Glutamatergic neuron (in vitro differentiated cells): ENCODE measurements around the gene KRT5. TPM values are rescaled to one million over a fixed set of nuclear protein-coding genes. Genes with fewer than 3 reads are reported as not detected.

Experiments
- DNase-seq: peaks from one replicate; pipeline ENCODE4 v3.0.0; 2022
- H3K27ac Mint-ChIP-seq: one replicate; pipeline ENCODE4 v1.8.0; 2020; ENCODE audit warnings: mild to moderate bottlenecking, mixed read lengths, inconsistent platforms; ENCODE audit not compliant: unreplicated experiment
- H3K27me3 Mint-ChIP-seq: one replicate; pipeline ENCODE4 v1.8.0; 2020; ENCODE audit warnings: mild to moderate bottlenecking, moderate library complexity, mixed read lengths, inconsistent platforms; ENCODE audit not compliant: unreplicated experiment
- H3K36me3 Mint-ChIP-seq: one replicate; pipeline ENCODE4 v1.8.0; 2020; ENCODE audit warnings: mild to moderate bottlenecking, mixed read lengths, inconsistent platforms; ENCODE audit not compliant: unreplicated experiment
- H3K4me1 Mint-ChIP-seq: one replicate; pipeline ENCODE4 v1.8.0; 2020; ENCODE audit warnings: mild to moderate bottlenecking, low read depth, mixed read lengths, inconsistent platforms; ENCODE audit not compliant: unreplicated experiment
- H3K4me3 Mint-ChIP-seq: one replicate; pipeline ENCODE4 v1.8.0; 2020; ENCODE audit warnings: mild to moderate bottlenecking, mixed read lengths, inconsistent platforms; ENCODE audit not compliant: unreplicated experiment
- H3K9me3 Mint-ChIP-seq: one replicate; pipeline ENCODE4 v1.8.0; 2020; ENCODE audit warnings: mild to moderate bottlenecking, moderate library complexity, mixed read lengths, inconsistent platforms; ENCODE audit not compliant: unreplicated experiment
- CTCF ChIP-seq: fragments of 200-600 bp; sonication (generic); IDR thresholded peaks from one replicate; pipeline ENCODE4 v1.5.0; 2021; ENCODE audit not compliant: partially characterized antibody, unreplicated experiment
- total RNA-seq: library from RNA; stranded (reverse); fragmentation: NEBNext Ultra II Directional; extraction: Animal tissue kit (Norgen Biotek cat#: 25700); gene quantifications from one replicate; pipeline ENCODE4 v1.2.1, GENCODE V29; 2021; ENCODE audit not compliant: unreplicated experiment

KRT5 gene
- total RNA-seq, 1 donor from 2014 or later = not detected

- no peak for DNase-seq
- no peak overlapping the region for H3K4me3 Mint-ChIP-seq
- no peaks in the 10 kb centered on the region for H3K36me3 Mint-ChIP-seq
- H3K27ac Mint-ChIP-seq = no peak overlapping the region
- H3K27me3 Mint-ChIP-seq = peaks cover 3% of the 10 kb centered on the region
- H3K9me3 Mint-ChIP-seq = peaks cover 5% of the 10 kb centered on the region
- no peak for TF ChIP-seq CTCF
- H3K4me1 Mint-ChIP-seq = no peaks in the 10 kb centered on the region
Measured at GRCh38 chr12:52529417-52529816, 9.2 kb upstream of the KRT5 start.

GRCh38 chr12:52528641-52529143 lies 8.5 kb upstream of the KRT5 start:
- Mint-ChIP-seq H3K9me3 (peaks cover 5% of the 10 kb centered on the region), H3K27ac (no peak overlapping the region), H3K36me3 (no peaks in the 10 kb centered on the region), H3K27me3 (peaks cover 2% of the 10 kb centered on the region), H3K4me1 (no peaks in the 10 kb centered on the region), H3K4me3 (no peak overlapping the region)
- DNase-seq = no peak
- TF ChIP-seq CTCF = no peak

DNA sequence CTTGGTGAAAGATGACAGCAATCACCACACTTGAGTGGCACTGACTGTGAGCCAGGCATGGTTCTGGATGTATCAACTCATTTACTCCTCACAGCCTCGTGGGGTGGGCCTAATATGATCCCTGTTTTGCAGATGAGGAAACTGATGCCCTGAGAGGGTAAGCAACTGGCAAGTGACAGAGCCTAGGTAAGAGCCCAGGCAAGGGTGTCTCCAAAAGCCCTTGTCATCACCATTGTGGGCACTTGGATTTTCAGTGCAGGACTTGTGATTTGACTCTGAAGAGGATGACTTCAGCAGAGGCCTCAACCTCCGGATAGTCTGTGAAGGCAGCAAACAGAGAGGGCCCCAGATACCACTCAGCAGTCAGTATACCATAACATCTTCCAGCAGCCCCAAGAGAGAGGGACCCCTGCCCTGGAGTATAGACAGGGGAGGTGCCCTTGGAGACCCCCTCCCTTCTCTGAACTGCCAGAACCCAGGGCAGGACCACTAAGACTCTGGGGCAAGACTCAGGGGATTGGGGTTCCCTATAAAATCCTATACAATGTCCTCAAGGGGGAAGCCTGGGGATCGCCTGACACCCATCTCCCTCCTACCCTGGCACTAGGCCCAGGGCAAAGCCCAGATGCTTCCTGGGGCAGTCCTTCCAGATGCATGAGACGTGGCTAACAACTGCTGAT lies 7.1 kb upstream of the KRT5 start:
- H3K4me3 Mint-ChIP-seq = no peak overlapping the region
- TF ChIP-seq CTCF = no peak
- H3K4me1 Mint-ChIP-seq = no peaks in the 10 kb centered on the region
- no peak overlapping the region for H3K27ac Mint-ChIP-seq
- H3K9me3 Mint-ChIP-seq = peaks cover 5% of the 10 kb centered on the region
- no peaks in the 10 kb centered on the region for H3K36me3 Mint-ChIP-seq
- peaks cover 1% of the 10 kb centered on the region for H3K27me3 Mint-ChIP-seq
- no peak for DNase-seq

DNA sequence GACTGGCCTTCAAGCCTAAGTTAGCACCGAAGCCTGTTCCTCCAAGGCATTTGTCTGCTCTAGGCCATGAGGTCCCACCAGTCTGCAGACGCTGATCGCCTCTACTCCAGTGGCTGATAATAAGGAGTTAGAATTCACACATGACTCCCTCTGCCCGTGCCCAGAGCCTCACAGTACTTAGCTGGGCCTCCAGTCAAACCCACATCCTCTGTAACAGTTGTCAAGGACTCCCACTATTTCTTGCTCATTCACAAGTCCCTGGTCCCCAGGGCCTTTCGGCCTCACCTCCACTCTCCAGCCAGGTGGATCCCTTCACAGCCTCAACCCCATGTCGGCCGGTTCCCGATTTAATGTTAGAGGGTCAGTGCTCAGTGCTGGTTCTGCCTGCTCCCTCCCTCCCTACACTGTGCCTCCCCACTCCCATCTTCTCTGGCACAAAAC lies 6.3 kb upstream of the KRT5 start:
- H3K27ac Mint-ChIP-seq = no peak overlapping the region
- no peaks in the 10 kb centered on the region for H3K4me1 Mint-ChIP-seq
- no peak for DNase-seq
- TF ChIP-seq CTCF = no peak
- H3K4me3 Mint-ChIP-seq = no peak overlapping the region
- H3K36me3 Mint-ChIP-seq = no peaks in the 10 kb centered on the region
- H3K27me3 Mint-ChIP-seq = peaks cover 1% of the 10 kb centered on the region
- peaks cover 3% of the 10 kb centered on the region for H3K9me3 Mint-ChIP-seq

- Mint-ChIP-seq H3K9me3 (peaks cover 3% of the 10 kb centered on the region), H3K27ac (no peak overlapping the region), H3K36me3 (no peaks in the 10 kb centered on the region), H3K4me3 (no peak overlapping the region), H3K4me1 (no peaks in the 10 kb centered on the region), H3K27me3 (peaks cover 1% of the 10 kb centered on the region)
- no peak for DNase-seq
- TF ChIP-seq CTCF = no peak
Measured at GRCh38 chr12:52525661-52526499, 5.7 kb upstream of the KRT5 start.
